K562 (cell line): ENCODE measurements around the gene LDLRAD3. TPM values are rescaled to one million over a fixed set of nuclear protein-coding genes. Genes with fewer than 3 reads are reported as not detected.

Source experiments
- CXXC5 ChIP-seq: fragments of 250-450 bp; sonication (Bioruptor Pico); IDR thresholded peaks from 2 replicates; pipeline ENCODE4 v1.8.0; 2022; ENCODE audit warnings: inconsistent platforms, mild to moderate bottlenecking, moderate library complexity
- ESRRA ChIP-seq: fragments of 450-650 bp; IDR thresholded peaks from 2 replicates; pipeline ENCODE4 v1.6.1; 2014; ENCODE audit warnings: low read depth, mild to moderate bottlenecking, moderate library complexity, borderline replicate concordance
- HDAC1 ChIP-seq, 2 experiments: fragments of 450-650 bp; IDR thresholded peaks; 2 replicates each; pipeline ENCODE4 v1.6.1; 2016 to 2017; ENCODE audit warnings: inconsistent platforms in 1 of 2, mild to moderate bottlenecking in 1 of 2, moderate library complexity in 1 of 2
- JUN ChIP-seq, 2 experiments: sonication (generic) in 1 of 2; formaldehyde crosslinking in 1 of 2; IDR thresholded peaks; 2 replicates each; pipeline versions ENCODE4 v1.6.1 to v1.8.0; 2012 to 2022; ENCODE audit warnings: borderline replicate concordance in 2 of 2, mild to moderate bottlenecking in 2 of 2, improper control_type of control experiment in 1 of 2, low read depth in 1 of 2, low read length in 1 of 2, missing genetic modification reagents in 1 of 2
- NFE2 ChIP-seq: IDR thresholded peaks from 2 replicates; pipeline ENCODE4 v1.6.1; 2014; ENCODE audit warnings: antibody characterized with exemption, low read depth
- NR2F6 ChIP-seq: fragments of 450-650 bp; formaldehyde crosslinking; IDR thresholded peaks from 2 replicates; pipeline ENCODE4 v1.4.0; 2020; ENCODE audit warnings: mild to moderate bottlenecking
- RBBP5 ChIP-seq: fragments of 200-600 bp; sonication (generic); IDR thresholded peaks from 2 replicates; pipeline ENCODE4 v1.6.1; 2012; ENCODE audit warnings: borderline replicate concordance, mild to moderate bottlenecking, low read length, control low read depth, inconsistent platforms; ENCODE audit not compliant: insufficient read depth, poor library complexity, severe bottlenecking
- TCF3 ChIP-seq: sonication (generic); formaldehyde crosslinking; IDR thresholded peaks from 2 replicates; pipeline ENCODE4 v1.4.0; 2020; ENCODE audit warnings: mild to moderate bottlenecking, missing genetic modification reagents
- TCFL5 ChIP-seq: fragments of 250-450 bp; sonication (Bioruptor Pico); conservative IDR thresholded peaks from 2 replicates; pipeline ENCODE4 v1.6.1; 2021; ENCODE audit warnings: mild to moderate bottlenecking, moderate library complexity, matching md5 sums
- ZNF23 ChIP-seq: fragments of 250-450 bp; sonication (Bioruptor Pico); IDR thresholded peaks from 2 replicates; pipeline ENCODE4 v1.4.0; 2020; ENCODE audit warnings: mild to moderate bottlenecking
- ZNF561 ChIP-seq: fragments of 450-650 bp; formaldehyde crosslinking; conservative IDR thresholded peaks from 2 replicates; pipeline ENCODE4 v1.4.0; 2020; ENCODE audit warnings: mild to moderate bottlenecking, moderate library complexity
- polyA plus RNA-seq, 8 experiments: library from polyadenylated mRNA; depleted of rRNA in 4 of 8; stranded (reverse) in 5 of 8; unstranded in 3 of 8; fragments of >200 nt; fragmentation: Nextera tagmentation in 2 of 8; fragmentation: Illumina TruSeq in 1 of 8; extraction: Ambion mirVana in 2 of 8; extraction: Trizol in 1 of 8; gene quantifications; 2 replicates each; pipeline versions ENCODE4 v1.2.1 to v1.2.3, GENCODE V29; 2011 to 2014; ENCODE audit warnings: inconsistent platforms in 1 of 8, missing spikeins in 1 of 8
- total RNA-seq, 7 experiments: library from RNA; depleted of rRNA in 6 of 7; stranded (reverse); fragments of >200 nt in 6 of 7; fragmentation: Illumina TruSeq in 2 of 7; extraction: Trizol in 2 of 7; gene quantifications; 2 replicates each; pipeline versions ENCODE4 v1.2.1 to v1.2.3, GENCODE V29; 2011 to 2021; ENCODE audit warnings: low replicate concordance in 1 of 7
- TF ChIP-seq, protein P1 (sequence below): IDR thresholded peaks from 2 replicates; pipeline ENCODE4 v1.6.1; 2016; ENCODE audit warnings: missing genetic modification characterization, missing compliant biosample characterization
- TF ChIP-seq, protein P2 (sequence below): fragments of 250-450 bp; sonication (Bioruptor Pico); IDR thresholded peaks from 2 replicates; pipeline ENCODE4 v1.8.0; 2022; ENCODE audit warnings: inconsistent platforms
- TF ChIP-seq, protein P3 (sequence below), 2 experiments: fragments of 200-800 bp in 1 of 2; sonication (Bioruptor generic) in 1 of 2; sonication (generic) in 1 of 2; formaldehyde crosslinking in 1 of 2; IDR thresholded peaks in 1 of 2; conservative IDR thresholded peaks in 1 of 2; 2 replicates each; pipeline versions ENCODE4 v1.5.0 to v1.6.1; 2016 to 2020; ENCODE audit warnings: missing compliant biosample characterization in 1 of 2, missing genetic modification characterization in 1 of 2, missing genetic modification reagents in 1 of 2
- TF ChIP-seq, protein P4 (sequence below): fragments of 450-650 bp; formaldehyde crosslinking; IDR thresholded peaks from 2 replicates; pipeline ENCODE4 v1.4.0; 2020; ENCODE audit warnings: mild to moderate bottlenecking, moderate library complexity
- TF ChIP-seq, protein P5 (sequence below): fragments of 450-650 bp; IDR thresholded peaks from 2 replicates; pipeline ENCODE4 v1.6.1; 2017; ENCODE audit warnings: mild to moderate bottlenecking, moderate library complexity
- TF ChIP-seq, protein P6 (sequence below): fragments of 450-650 bp; IDR thresholded peaks from 2 replicates; pipeline ENCODE4 v1.6.1; 2016; ENCODE audit warnings: antibody characterized with exemption

The LDLRAD3 gene
- total and polyA plus RNA-seq, 9 of the 15 experiments (the other 6 are each of a cell fraction or from before 2014, with no cell fraction given), result 0.73 to 7.2 (median 3.5) TPM

DNA sequence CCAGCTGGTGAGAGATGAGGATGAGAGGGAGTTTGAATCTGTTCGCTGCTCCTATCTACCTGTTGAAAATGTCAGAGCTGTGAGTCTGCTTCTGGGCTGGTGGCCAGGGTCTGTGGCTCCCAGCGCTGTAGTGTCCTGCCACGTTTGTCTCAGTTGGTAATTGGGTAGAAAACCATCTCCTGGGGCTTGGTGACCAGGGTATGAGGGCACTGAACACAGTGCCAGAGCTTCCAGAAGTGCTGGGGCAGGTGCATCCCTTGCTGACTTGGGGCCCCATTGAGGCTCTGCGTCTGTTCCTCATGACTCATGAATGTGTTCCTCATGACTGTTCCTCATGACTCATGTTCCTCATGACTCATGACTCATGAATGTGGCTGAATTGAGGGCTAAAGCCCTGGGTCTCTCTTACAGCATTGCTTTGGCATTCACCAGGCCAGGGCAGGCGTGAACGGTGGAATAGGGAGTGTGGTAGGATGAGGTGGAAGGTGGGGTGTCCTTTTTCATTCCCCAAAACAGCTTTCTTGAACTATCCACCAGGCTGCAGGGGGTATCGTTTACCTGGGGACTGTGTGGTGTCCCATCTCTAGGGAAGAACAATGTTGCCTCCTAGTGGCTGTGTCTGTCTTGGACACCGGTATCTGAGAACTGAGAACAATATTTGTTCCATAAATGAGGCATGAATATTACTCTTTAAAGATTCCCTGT is 205.8 kb downstream of the LDLRAD3 start (continued):
- TF ChIP-seq, protein P1, sequence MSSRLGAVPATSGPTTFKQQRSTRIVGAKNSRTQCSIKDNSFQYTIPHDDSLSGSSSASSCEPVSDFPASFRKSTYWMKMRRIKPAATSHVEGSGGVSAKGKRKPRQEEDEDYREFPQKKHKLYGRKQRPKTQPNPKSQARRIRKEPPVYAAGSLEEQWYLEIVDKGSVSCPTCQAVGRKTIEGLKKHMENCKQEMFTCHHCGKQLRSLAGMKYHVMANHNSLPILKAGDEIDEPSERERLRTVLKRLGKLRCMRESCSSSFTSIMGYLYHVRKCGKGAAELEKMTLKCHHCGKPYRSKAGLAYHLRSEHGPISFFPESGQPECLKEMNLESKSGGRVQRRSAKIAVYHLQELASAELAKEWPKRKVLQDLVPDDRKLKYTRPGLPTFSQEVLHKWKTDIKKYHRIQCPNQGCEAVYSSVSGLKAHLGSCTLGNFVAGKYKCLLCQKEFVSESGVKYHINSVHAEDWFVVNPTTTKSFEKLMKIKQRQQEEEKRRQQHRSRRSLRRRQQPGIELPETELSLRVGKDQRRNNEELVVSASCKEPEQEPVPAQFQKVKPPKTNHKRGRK (tag), result no peak
- TF ChIP-seq ZNF23 (CRISPR knock-in tag) (no peak), NR2F6 (CRISPR knock-in tag) (no peak), TCFL5 (CRISPR knock-in tag) (0 out of 2 replicates have a peak, but pooled peaks have one; percentile 8), RBBP5 (peak; percentile 38), TCF3 (CRISPR knock-in tag) (peak; percentile 47; the same call in 1 of the 2 replicates), JUN (IDR thresholded peaks at IDR 0.05; ENCODE audit: borderline replicate concordance, low read depth, low read length) (peak; percentile 100), JUN (CRISPR knock-in tag; IDR thresholded peaks at IDR 0.05; ENCODE audit: borderline replicate concordance) (peak; percentile 90), ZNF561 (CRISPR knock-in tag) (no peak), NFE2 (peak; percentile 93), CXXC5 (CRISPR knock-in tag) (peak; percentile 72), HDAC1 (IDR thresholded peaks at IDR 0.05) (peak in 1 of 2 experiments; percentile 65; a peak in 2 of 4 replicates), ESRRA (no peak)
- TF ChIP-seq, protein P2, sequence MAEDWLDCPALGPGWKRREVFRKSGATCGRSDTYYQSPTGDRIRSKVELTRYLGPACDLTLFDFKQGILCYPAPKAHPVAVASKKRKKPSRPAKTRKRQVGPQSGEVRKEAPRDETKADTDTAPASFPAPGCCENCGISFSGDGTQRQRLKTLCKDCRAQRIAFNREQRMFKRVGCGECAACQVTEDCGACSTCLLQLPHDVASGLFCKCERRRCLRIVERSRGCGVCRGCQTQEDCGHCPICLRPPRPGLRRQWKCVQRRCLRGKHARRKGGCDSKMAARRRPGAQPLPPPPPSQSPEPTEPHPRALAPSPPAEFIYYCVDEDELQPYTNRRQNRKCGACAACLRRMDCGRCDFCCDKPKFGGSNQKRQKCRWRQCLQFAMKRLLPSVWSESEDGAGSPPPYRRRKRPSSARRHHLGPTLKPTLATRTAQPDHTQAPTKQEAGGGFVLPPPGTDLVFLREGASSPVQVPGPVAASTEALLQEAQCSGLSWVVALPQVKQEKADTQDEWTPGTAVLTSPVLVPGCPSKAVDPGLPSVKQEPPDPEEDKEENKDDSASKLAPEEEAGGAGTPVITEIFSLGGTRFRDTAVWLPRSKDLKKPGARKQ (CRISPR knock-in tag), result no peak
- TF ChIP-seq, protein P3, sequence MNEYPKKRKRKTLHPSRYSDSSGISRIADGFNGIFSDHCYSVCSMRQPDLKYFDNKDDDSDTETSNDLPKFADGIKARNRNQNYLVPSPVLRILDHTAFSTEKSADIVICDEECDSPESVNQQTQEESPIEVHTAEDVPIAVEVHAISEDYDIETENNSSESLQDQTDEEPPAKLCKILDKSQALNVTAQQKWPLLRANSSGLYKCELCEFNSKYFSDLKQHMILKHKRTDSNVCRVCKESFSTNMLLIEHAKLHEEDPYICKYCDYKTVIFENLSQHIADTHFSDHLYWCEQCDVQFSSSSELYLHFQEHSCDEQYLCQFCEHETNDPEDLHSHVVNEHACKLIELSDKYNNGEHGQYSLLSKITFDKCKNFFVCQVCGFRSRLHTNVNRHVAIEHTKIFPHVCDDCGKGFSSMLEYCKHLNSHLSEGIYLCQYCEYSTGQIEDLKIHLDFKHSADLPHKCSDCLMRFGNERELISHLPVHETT (CRISPR knock-in tag; conservative IDR thresholded peaks at IDR 0.05 in 1 of 2, IDR thresholded peaks at IDR 0.05 in 1 of 2), result peak in 1 of 2 experiments; percentile 75; a peak in 2 of 4 replicates
- TF ChIP-seq, protein P4, sequence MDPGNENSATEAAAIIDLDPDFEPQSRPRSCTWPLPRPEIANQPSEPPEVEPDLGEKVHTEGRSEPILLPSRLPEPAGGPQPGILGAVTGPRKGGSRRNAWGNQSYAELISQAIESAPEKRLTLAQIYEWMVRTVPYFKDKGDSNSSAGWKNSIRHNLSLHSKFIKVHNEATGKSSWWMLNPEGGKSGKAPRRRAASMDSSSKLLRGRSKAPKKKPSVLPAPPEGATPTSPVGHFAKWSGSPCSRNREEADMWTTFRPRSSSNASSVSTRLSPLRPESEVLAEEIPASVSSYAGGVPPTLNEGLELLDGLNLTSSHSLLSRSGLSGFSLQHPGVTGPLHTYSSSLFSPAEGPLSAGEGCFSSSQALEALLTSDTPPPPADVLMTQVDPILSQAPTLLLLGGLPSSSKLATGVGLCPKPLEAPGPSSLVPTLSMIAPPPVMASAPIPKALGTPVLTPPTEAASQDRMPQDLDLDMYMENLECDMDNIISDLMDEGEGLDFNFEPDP (CRISPR knock-in tag), result no peak
- TF ChIP-seq, protein P5, sequence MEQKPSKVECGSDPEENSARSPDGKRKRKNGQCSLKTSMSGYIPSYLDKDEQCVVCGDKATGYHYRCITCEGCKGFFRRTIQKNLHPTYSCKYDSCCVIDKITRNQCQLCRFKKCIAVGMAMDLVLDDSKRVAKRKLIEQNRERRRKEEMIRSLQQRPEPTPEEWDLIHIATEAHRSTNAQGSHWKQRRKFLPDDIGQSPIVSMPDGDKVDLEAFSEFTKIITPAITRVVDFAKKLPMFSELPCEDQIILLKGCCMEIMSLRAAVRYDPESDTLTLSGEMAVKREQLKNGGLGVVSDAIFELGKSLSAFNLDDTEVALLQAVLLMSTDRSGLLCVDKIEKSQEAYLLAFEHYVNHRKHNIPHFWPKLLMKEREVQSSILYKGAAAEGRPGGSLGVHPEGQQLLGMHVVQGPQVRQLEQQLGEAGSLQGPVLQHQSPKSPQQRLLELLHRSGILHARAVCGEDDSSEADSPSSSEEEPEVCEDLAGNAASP, result no peak
- TF ChIP-seq, protein P6, sequence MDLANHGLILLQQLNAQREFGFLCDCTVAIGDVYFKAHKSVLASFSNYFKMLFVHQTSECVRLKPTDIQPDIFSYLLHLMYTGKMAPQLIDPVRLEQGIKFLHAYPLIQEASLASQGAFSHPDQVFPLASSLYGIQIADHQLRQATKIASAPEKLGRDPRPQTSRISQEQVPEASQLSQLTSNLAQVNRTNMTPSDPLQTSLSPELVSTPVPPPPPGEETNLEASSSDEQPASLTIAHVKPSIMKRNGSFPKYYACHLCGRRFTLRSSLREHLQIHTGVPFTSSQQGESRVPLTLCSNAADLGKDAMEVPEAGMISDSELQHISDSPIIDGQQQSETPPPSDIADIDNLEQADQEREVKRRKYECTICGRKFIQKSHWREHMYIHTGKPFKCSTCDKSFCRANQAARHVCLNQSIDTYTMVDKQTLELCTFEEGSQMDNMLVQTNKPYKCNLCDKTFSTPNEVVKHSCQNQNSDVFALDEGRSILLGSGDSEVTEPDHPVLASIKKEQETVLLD, result no peak
